NCI-H526 (cell line): ENCODE measurements around the gene GP1BB.
"Not testable (repeated sequence)": the region's sequence is repeated elsewhere in the genome, so short reads cannot be mapped to it uniquely, and the experiment has no call there.

Experiments used
- DNase-seq, 2 experiments: peaks; one replicate each; lab custom pipeline; 2025; lab: John Stamatoyannopoulos, UW

The GP1BB gene

DNA sequence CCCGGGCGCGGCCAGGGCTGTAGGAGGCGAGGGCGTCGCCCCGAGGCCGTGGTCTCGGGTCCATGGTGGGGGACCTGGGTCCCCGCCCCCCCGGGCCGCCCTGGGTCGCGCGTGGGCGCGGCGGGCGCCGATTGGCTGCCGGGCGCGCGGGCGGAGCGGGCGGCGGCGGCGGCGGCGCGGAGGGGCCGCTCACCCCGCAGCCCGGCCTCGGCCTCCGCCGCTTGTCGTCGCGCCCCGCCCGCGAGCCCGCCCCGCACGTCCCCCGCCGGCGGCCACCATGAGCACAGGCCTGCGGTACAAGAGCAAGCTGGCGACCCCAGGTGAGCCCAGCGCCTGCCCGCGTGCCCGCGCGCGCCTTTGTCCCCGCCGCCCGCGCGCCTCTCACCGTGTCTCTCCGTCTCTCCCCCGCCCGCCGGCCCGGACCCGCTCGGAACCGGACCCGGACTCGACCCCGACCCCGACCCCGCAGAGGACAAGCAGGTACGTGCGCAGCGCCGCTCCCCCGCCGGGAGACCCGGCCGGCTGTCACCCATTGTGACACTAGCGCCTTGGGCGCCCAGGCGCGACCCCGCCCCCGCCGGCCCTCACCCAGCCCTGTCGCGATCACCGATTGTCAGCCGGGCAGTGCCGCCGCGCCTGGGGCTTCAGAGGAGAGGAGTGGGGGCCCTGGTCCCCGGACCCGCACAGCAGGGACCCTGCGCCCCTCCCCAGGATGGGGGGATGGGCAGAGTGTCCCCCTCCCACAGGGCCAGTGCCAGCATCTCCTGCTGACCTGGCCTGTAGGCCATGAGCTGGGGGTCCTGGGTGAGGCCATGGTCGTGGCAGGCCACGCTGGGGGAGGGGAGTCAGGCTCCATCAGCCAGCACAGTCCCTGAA lies 8.8 kb upstream of the GP1BB start, which contains the start of gene SEPTIN5:
Gene SEPTIN5 (plus strand): TSS at position 192 of the 876 bp plus-strand sequence. CDS start 86 bp downstream, at position 278.
- DNase-seq = no peak

GRCh38 chr22:19715188-19715930 lies 8.0 kb upstream of the GP1BB start:
- DNase-seq = no peak

DNA sequence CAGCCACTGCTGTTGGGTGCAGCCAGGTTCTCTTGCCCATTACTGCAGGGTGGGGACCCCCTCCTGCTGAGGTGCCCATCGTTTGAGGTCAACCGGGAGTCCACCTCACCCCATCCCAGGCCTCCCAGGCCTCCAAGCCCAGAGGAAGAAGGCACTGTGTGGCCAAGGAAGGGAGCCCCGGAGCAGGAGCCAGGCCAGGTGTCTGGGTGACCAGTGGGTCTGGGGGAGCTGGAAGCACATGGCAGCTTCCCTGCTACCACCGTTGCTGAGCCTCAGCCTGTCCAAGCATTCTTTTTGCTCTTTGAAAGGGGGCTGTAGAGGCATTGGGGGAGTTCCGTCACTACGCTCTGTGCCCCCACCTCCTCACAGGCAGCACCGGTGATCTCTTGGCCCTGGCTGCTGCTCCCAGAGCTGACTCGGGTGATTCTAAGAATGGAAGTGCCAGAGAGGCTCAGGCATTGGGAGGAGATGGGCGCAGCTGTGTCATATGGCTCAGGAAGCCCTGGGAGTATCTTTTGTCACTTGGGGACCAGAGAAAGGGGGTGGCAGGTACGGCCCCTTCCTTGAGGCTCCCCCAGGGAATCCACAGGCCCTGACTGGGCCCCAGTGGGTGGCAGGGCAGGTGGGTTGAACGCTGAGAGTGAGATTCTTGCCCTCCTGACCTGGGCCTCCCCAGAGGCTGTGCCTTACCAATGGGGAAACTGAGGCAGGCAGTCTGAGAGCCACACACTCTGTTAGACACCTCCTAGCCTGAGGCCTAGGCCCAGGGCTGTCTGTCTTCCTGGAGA lies 7.1 kb upstream of the GP1BB start:
- DNase-seq = no peak

DNA sequence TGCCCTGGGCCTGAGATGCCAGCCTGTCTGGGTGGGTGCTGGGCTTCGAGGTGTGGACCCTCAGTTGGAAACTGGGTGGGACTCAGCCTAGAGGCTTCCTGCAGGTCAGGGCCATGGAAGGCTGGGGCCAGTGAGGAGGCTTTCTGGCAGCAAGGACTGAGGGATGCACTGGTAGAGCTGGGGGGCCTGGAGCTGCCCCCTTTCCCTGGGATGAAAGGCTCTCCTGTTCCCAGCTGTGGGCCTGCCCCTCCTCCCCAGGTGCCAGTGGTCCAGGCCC lies 6.6 kb upstream of the GP1BB start:
- no peak for DNase-seq

DNA sequence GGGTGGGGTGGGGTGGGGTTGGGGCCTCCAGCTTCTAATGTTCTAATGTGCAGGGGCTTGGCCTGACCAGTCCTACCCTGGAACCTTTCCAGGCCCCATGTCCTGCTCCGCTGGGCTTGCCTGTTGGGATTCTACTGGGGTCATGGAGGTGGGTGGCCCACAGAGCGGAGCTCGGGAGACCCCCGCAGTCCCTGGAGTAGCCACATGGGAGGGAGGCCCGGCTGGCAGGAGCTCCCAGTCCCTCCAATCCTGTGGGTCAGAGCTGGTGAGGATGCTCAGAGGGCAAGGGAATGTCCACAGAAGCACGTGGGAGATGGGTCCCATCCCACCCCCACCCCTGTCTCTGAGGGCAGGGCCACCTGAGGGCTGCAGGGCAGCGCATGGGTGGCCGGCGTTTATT lies 6.2 kb upstream of the GP1BB start:
- no peak for DNase-seq

DNA sequence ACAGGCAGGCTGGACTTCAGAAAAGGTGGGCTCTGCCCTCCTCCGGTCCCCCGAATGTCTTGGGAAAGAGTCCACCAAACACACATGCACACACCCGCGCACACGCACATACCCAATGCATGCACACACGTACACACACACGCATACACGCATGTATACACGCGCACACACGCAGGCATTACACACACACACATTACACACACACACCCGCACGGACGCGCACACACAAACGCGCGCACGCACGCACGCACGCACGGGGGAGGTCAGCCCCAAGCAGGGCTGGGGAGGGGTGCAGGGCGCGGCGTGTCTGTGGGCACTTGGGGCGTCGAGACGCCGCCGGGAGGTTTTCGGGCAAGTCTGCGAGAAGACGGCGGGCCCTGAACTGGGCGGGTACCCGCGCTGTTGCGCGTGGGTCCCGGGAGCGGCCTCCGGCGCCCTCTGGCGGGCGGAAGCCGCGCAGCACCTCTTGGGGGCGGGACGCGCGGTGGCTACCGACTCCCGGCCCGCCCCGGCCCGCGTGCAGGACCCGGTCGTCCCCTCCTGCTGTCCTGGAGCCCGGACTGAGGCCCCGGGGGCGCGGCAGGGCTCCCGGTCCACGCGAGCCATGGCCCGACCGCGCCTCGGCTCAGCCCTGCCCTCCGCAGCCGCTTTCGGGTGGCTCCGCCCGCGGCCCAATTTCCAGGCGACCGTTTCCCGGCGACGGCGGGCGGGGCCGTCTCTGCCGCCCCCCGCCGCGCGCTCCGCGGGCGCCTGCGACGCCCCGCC lies 5.5 kb upstream of the GP1BB start:
- peak in 1 of 2 experiments; percentile 61 for DNase-seq

DNA sequence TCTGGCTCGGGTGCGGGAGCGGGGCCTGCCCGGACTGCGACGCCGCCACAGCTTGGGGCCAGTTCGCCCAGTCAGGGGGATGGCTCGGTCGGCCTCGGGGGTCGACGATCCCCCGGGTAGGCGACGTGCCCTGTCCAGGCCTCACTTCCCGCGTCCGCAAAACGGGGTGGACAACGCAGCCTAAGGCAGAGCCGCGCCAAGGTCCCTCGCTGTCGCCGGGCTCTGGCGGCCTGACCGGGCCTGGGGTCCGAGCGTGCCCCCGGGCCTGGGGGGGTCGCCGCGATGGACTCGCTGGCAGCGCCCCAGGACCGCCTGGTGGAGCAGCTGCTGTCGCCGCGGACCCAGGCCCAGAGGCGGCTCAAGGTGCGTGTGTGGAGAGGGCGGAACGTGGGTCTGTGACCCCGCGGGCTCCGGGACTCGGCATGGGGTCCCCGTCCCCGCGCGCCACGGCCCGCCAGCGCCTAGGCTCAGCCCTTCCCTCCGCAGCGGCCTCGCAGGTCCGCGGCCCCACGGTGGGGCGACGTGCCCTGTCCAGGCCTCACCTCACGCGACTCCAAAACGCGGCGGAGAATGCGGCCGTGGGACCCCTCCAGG lies 4.8 kb upstream of the GP1BB start:
- DNase-seq = no peak

DNA sequence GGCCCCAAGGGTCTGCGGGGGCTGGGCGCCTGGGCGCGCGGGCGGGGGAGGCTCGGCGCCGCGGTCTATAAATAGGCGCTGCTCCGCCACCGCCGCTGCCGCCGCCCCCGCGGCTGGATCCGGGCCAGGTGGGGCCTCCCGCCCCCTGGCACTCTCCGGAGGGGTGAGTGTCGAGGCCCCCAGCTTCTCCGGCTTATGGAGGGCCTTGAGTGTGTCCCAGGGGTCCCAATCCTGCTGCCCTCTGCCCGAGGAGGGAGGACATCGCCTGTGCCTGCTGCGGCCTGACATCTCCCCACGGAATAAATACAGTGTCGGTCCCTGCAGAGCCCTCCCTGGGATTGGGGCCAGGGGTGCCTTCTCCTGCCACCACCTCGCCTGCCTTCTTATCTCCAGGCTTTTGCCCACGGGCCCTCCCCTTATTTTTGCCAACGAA lies 4.3 kb upstream of the GP1BB start:
- no peak for DNase-seq

DNA sequence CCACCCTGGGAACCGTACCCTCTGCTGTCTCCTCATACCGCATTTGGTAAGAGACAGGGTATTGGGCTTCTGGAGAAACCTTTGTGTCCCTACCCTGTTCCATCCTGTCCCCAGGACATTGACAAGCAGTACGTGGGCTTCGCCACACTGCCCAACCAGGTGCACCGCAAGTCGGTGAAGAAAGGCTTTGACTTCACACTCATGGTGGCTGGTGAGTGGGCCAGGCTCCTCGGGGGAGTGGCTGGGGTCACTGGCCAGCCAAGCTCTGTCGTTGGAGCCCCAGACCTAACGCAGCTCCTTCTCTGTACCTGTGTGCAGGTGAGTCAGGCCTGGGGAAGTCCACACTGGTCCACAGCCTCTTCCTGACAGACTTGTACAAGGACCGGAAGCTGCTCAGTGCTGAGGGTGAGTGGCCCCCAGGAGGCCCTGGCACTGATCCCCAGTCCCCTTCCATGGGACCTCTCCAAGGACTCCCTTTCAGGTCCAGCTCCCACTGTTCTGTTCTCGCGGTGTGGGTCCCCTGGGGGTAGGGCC lies 3.8 kb upstream of the GP1BB start:
- no peak for DNase-seq

DNA sequence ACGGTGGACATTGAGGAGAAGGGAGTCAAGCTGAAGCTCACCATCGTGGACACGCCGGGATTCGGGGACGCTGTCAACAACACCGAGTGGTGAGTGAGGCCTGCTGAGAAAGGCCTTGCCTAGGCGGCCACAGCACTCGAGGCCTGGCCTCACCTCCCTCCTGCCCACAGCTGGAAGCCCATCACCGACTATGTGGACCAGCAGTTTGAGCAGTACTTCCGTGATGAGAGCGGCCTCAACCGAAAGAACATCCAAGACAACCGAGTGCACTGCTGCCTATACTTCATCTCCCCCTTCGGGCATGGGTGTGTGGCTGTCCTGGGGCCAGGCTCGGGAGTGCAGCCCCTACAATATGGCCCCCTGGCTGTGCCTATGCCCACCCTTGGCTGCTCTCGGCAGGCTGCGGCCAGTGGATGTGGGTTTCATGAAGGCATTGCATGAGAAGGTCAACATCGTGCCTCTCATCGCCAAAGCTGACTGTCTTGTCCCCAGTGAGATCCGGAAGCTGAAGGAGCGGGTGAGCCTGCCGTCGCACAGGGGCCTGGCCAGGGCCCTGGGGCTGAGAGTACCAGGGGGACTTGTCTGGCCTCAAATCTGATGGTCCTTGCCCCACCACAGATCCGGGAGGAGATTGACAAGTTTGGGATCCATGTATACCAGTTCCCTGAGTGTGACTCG lies 3.0 kb upstream of the GP1BB start:
- DNase-seq = no peak

DNA sequence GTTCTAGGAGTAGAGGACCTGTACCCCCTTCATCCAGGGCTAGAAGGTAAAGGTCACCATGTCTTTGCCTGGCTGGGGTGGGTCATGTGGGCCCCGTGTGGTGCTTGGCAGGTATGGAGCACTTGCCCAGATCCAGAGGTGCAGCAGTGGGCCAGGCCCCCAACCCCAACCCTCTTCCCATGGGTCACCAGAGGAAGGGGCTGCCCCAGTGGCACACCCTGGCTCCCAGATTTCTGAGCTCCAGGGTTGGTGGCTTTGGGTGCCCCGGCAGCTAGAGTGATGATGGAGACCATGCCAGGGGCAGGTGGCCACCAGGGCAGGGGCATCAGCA lies 2.4 kb upstream of the GP1BB start:
- no peak for DNase-seq

- DNase-seq = no peak
Measured at GRCh38 chr22:19721330-19722177, 1.8 kb upstream of the GP1BB start.

- DNase-seq = no peak
Measured at GRCh38 chr22:19722178-19722981, 959 bp upstream of the GP1BB start.

- no peak for DNase-seq
Measured at GRCh38 chr22:19722982-19723231, 432 bp upstream of the GP1BB start.

GRCh38 chr22:19723983-19724827 lies 866 bp downstream of the GP1BB start:
- DNase-seq = peak in 1 of 2 experiments; percentile 73

DNA sequence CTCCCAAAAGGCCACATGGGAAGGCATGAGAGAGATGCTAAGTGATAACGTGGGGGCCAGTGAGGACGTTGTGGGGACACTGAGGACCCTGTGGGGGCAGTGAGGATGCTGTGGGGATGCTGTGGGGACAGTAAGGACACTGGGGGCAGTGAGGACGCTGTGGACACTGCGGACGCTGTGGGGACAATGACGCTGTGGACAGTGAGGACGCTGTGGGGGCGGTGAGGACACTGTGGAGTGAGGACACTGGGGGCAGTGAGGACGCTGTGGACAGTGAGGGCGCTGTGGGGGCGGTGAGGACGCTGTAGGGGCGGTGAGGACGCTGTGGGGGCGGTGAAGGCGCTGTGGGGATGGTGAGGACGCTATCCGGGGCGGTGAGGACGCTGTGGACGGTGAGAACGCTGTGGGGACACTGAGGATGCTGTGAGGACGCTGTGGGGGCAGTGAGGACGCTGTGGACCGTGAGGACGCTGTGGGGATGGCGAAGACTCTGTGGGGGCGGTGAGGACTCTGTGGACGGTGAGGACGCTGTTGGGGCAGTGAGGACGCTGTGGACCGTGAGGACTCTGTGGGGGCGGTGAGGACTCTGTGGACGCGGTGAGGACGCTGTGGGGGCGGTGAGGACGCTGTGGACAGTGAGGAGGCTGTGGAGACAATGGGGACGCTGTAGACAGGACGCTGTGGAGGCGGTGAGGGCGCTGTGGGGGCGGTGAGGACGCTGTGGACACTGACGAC lies 1.8 kb downstream of the GP1BB start:
- no peak for DNase-seq

DNA sequence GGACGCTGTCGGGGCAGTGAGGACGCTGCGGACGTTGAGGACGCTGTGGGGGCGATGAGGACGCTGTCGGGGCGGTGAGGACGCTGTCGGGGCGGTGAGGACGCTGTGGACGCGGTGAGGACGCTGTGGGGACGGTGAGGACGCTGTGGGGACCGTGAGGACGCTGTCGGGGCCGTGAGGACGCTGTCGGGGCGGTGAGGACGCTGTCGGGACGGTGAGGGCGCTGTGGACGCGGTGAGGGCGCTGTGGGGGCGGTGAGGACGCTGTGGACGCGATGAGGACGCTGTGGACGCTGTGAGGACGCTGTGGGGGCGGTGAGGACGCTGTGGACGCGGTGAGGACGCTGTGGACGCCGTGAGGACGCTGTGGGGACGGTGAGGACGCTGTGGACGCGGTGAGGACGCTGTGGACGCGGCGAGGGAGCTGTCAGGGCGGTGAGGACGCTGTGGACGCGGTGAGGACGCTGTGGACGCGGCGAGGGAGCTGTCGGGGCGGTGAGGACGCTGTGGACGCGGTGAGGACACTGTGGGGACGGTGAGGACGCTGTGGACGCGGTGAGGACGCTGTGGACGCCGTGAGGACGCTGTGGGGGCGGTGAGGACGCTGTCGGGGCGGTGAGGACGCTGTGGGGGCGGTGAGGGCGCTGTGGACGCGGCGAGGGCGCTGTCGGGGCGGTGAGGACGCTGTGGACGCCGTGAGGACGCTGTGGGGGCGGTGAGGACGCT lies 2.9 kb downstream of the GP1BB start:
- not testable (repeated sequence) for DNase-seq
